Measurements from ENCODE around the gene AMPD3.

AMPD3 gene

GRCh38 chr11:10459029-10459970, 4.2 kb downstream of the AMPD3 start:
- in situ Hi-C loops (cut with HindIII; ENCODE audit: low sequenced_read_pairs) = no loop called here

GRCh38 chr11:10460611-10461275, 5.7 kb downstream of the AMPD3 start:
- in situ Hi-C loops (cut with HindIII; ENCODE audit: low sequenced_read_pairs) = no loop called here

- in situ Hi-C loops (cut with HindIII; ENCODE audit: low sequenced_read_pairs) = no loop called here
These were observed 6.3 kb downstream of the AMPD3 start for GRCh38 chr11:10461276-10461790.

GRCh38 chr11:10462746-10463300, 7.8 kb downstream of the AMPD3 start:
- in situ Hi-C loops (cut with HindIII; ENCODE audit: low sequenced_read_pairs) = no loop called here

- in situ Hi-C loops (cut with HindIII; ENCODE audit: low sequenced_read_pairs) = no loop called here
These were observed 18.3 kb downstream of the AMPD3 start for GRCh38 chr11:10473371-10473770.

- in situ Hi-C loops (cut with HindIII; ENCODE audit: low sequenced_read_pairs) = no loop called here
These were observed 19.5 kb downstream of the AMPD3 start for GRCh38 chr11:10474551-10474950.

- in situ Hi-C loops (cut with HindIII; ENCODE audit: low sequenced_read_pairs) = no loop called here
These were observed 21.3 kb downstream of the AMPD3 start for GRCh38 chr11:10476342-10476741.

- in situ Hi-C loops (cut with HindIII; ENCODE audit: low sequenced_read_pairs) = no loop called here
These were observed 22.0 kb downstream of the AMPD3 start for GRCh38 chr11:10476927-10477689.

- in situ Hi-C loops (cut with HindIII; ENCODE audit: low sequenced_read_pairs) = no loop called here
These were observed 22.6 kb downstream of the AMPD3 start for GRCh38 chr11:10477690-10478046.

- in situ Hi-C loops (cut with HindIII; ENCODE audit: low sequenced_read_pairs) = no loop called here
These were observed 23.0 kb downstream of the AMPD3 start for GRCh38 chr11:10478066-10478465.

GRCh38 chr11:10478574-10479550, 23.8 kb downstream of the AMPD3 start:
- in situ Hi-C loops (cut with HindIII; ENCODE audit: low sequenced_read_pairs) = no loop called here

- in situ Hi-C loops (cut with HindIII; ENCODE audit: low sequenced_read_pairs) = no loop called here
These were observed 25.0 kb downstream of the AMPD3 start for GRCh38 chr11:10480026-10480425.

- in situ Hi-C loops (cut with HindIII; ENCODE audit: low sequenced_read_pairs) = no loop called here
These were observed 25.7 kb downstream of the AMPD3 start for GRCh38 chr11:10480760-10481159.

- in situ Hi-C loops (cut with HindIII; ENCODE audit: low sequenced_read_pairs) = no loop called here
These were observed 26.7 kb downstream of the AMPD3 start for GRCh38 chr11:10481560-10482349.

- in situ Hi-C loops (cut with HindIII; ENCODE audit: low sequenced_read_pairs) = no loop called here
These were observed 28.1 kb downstream of the AMPD3 start for GRCh38 chr11:10483174-10483573.

- in situ Hi-C loops (cut with HindIII; ENCODE audit: low sequenced_read_pairs) = no loop called here
These were observed 28.5 kb downstream of the AMPD3 start for GRCh38 chr11:10483584-10483983.

- in situ Hi-C loops (cut with HindIII; ENCODE audit: low sequenced_read_pairs) = no loop called here
These were observed 29.6 kb downstream of the AMPD3 start for GRCh38 chr11:10484461-10485180.

- in situ Hi-C loops (cut with HindIII; ENCODE audit: low sequenced_read_pairs) = no loop called here
These were observed 30.6 kb downstream of the AMPD3 start for GRCh38 chr11:10485646-10486045.

Measured in DLD1 (cell line).